HEK293 (cell line): ENCODE data around the gene DBNL.

Source experiments
- CTCF ChIA-PET: fragments of 350-600 bp; formaldehyde crosslinking; extraction: SDS; loops from one replicate; lab custom pipeline; 2021; ENCODE audit warnings: antibody characterized with exemption; lab: Yijun Ruan, JAX
- POLR2A ChIA-PET: fragments of 300-600 bp; formaldehyde crosslinking; extraction: SDS; loops from one replicate; lab custom pipeline; 2020; ENCODE audit warnings: antibody characterized with exemption, inconsistent platforms; lab: Yijun Ruan, JAX
- H3K27ac ChIP-seq: fragments of 200-500 bp; sonication (Bioruptor generic); 2 replicates; pipeline ENCODE4 v1.5.1; 2014; ENCODE audit warnings: low read depth, low read length, control low read depth, inconsistent platforms; ENCODE audit errors: extremely low read depth
- H3K36me3 ChIP-seq, 2 experiments: fragments of 200-500 bp in 1 of 2; sonication (Bioruptor generic) in 1 of 2; 1 replicate in 1 of 2; 2 replicates in 1 of 2; pipeline ENCODE4 v1.5.1; 2014 to 2017; ENCODE audit warnings: inconsistent platforms in 2 of 2, low read length in 2 of 2; ENCODE audit not compliant: control insufficient read depth in 2 of 2, insufficient read depth in 1 of 2
- H3K4me1 ChIP-seq: fragments of 200-500 bp; sonication (Bioruptor generic); 2 replicates; pipeline ENCODE4 v1.5.1; 2014; ENCODE audit warnings: mild to moderate bottlenecking, low read length, inconsistent platforms; ENCODE audit not compliant: control insufficient read depth, insufficient read depth
- H3K4me3 ChIP-seq: 2 replicates; pipeline ENCODE4 v1.5.1; 2011; ENCODE audit warnings: low read depth, mild to moderate bottlenecking, control low read depth, low read length, moderate library complexity
- H3K9me3 ChIP-seq: fragments of 200-500 bp; sonication (Bioruptor generic); 2 replicates; pipeline ENCODE4 v1.5.1; 2014; ENCODE audit warnings: low read depth, low read length, inconsistent platforms; ENCODE audit not compliant: control insufficient read depth, insufficient read depth
- BCL11A ChIP-seq: fragments of 450-650 bp; formaldehyde crosslinking; IDR thresholded peaks from 2 replicates; pipeline ENCODE4 v1.5.1; 2016; ENCODE audit warnings: low read depth, missing biosample characterization, missing genetic modification characterization
- KLF1 ChIP-seq: fragments of 450-650 bp; formaldehyde crosslinking; IDR thresholded peaks from 2 replicates; pipeline ENCODE4 v1.5.1; 2016; ENCODE audit warnings: missing biosample characterization, missing genetic modification characterization
- KLF10 ChIP-seq: fragments of 450-650 bp; IDR thresholded peaks from 2 replicates; pipeline ENCODE4 v1.5.1; 2018; ENCODE audit warnings: missing biosample characterization, mild to moderate bottlenecking, missing genetic modification characterization
- MZF1 ChIP-seq: fragments of 450-650 bp; formaldehyde crosslinking; IDR thresholded peaks from 2 replicates; pipeline ENCODE4 v1.5.1; 2017; ENCODE audit warnings: missing biosample characterization, missing genetic modification characterization, borderline replicate concordance
- SCRT1 ChIP-seq: fragments of 450-650 bp; formaldehyde crosslinking; IDR thresholded peaks from 2 replicates; pipeline ENCODE4 v1.5.1; 2016; ENCODE audit warnings: missing biosample characterization, missing genetic modification characterization, borderline replicate concordance
- ZBTB20 ChIP-seq: fragments of 450-650 bp; formaldehyde crosslinking; IDR thresholded peaks from 2 replicates; pipeline ENCODE4 v1.5.1; 2016; ENCODE audit warnings: missing biosample characterization, missing genetic modification characterization
- ZNF18 ChIP-seq: fragments of 450-650 bp; formaldehyde crosslinking; IDR thresholded peaks from 2 replicates; pipeline ENCODE4 v1.5.1; 2016; ENCODE audit warnings: missing biosample characterization, missing genetic modification characterization
- ZNF214 ChIP-seq: fragments of 450-650 bp; formaldehyde crosslinking; IDR thresholded peaks from 2 replicates; pipeline ENCODE4 v1.5.1; 2017; ENCODE audit warnings: missing biosample characterization, mild to moderate bottlenecking, missing genetic modification characterization, borderline replicate concordance
- ZNF37A ChIP-seq: fragments of 450-650 bp; IDR thresholded peaks from 2 replicates; pipeline ENCODE4 v1.5.1; 2018; ENCODE audit warnings: missing biosample characterization, missing genetic modification characterization
- ZNF449 ChIP-seq: fragments of 450-650 bp; formaldehyde crosslinking; IDR thresholded peaks from 2 replicates; pipeline ENCODE4 v1.5.1; 2017; ENCODE audit warnings: missing biosample characterization, mild to moderate bottlenecking, missing genetic modification characterization, moderate library complexity
- ZNF513 ChIP-seq: fragments of 450-650 bp; IDR thresholded peaks from 2 replicates; pipeline ENCODE4 v1.5.1; 2018; ENCODE audit warnings: missing biosample characterization, missing genetic modification characterization
- ZNF555 ChIP-seq: fragments of 450-650 bp; formaldehyde crosslinking; conservative IDR thresholded peaks from 2 replicates; pipeline ENCODE4 v1.5.1; 2017; ENCODE audit warnings: missing biosample characterization, mild to moderate bottlenecking, missing genetic modification characterization, inconsistent platforms
- ZNF561 ChIP-seq: fragments of 450-650 bp; IDR thresholded peaks from 2 replicates; pipeline ENCODE4 v1.5.1; 2018; ENCODE audit warnings: missing biosample characterization, missing genetic modification characterization, borderline replicate concordance
- ZNF596 ChIP-seq: fragments of 450-650 bp; IDR thresholded peaks from 2 replicates; pipeline ENCODE4 v1.5.0; 2018; ENCODE audit warnings: missing biosample characterization, mild to moderate bottlenecking, missing genetic modification characterization, moderate library complexity
- ZNF621 ChIP-seq: fragments of 450-650 bp; formaldehyde crosslinking; IDR thresholded peaks from 2 replicates; pipeline ENCODE4 v1.5.1; 2017; ENCODE audit warnings: missing biosample characterization, missing genetic modification characterization
- ZNF768 ChIP-seq: fragments of 450-650 bp; formaldehyde crosslinking; IDR thresholded peaks from 2 replicates; pipeline ENCODE4 v1.5.1; 2018; ENCODE audit warnings: missing biosample characterization, mild to moderate bottlenecking, missing genetic modification characterization
- ZNF837 ChIP-seq: fragments of 450-650 bp; formaldehyde crosslinking; IDR thresholded peaks from 2 replicates; pipeline ENCODE4 v1.5.1; 2016; ENCODE audit warnings: missing biosample characterization, missing genetic modification characterization
- ZSCAN16 ChIP-seq: fragments of 450-650 bp; formaldehyde crosslinking; IDR thresholded peaks from 2 replicates; pipeline ENCODE4 v1.5.1; 2016; ENCODE audit warnings: missing biosample characterization, missing genetic modification characterization

DBNL gene

GRCh38 chr7:44057181-44057848 lies 12.8 kb downstream of the DBNL start (continued):
- TF ChIP-seq ZNF18 = no peak
- TF ChIP-seq ZNF37A = no peak
- TF ChIP-seq BCL11A (tag by site-specific recombination) = no peak
- TF ChIP-seq ZNF621 (tag by site-specific recombination) = no peak
- no peak for TF ChIP-seq ZNF449 (tag by site-specific recombination)
- no peak for TF ChIP-seq ZNF596 (tag by site-specific recombination)
- no peak for TF ChIP-seq ZNF768 (tag by site-specific recombination)
- no peak for TF ChIP-seq ZNF561

- no peaks in the 10 kb centered on the region for H3K9me3 ChIP-seq
- no peaks in the 10 kb centered on the region for H3K4me1 ChIP-seq
- H3K36me3 ChIP-seq = peaks cover 22 to 93% of the 10 kb centered on the region in 2 experiments
- H3K4me3 ChIP-seq = no peak overlapping the region
- TF ChIP-seq KLF1 (peak; percentile 76), ZSCAN16 (no peak), ZNF214 (tag by site-specific recombination) (no peak)
- POLR2A ChIA-PET = interaction anchor here (0.6 to 0.7 kb wide), 2 partner anchors 13 to 682 kb away, joined by 3 to 12 read pairs; no protein-coding TSS in a partner anchor
- CTCF ChIA-PET = interaction anchor here (0.6 kb wide), 1 partner anchor 9 kb away, joined by 4 read pairs; no protein-coding TSS in a partner anchor
- H3K27ac ChIP-seq = no peak overlapping the region
Observed at GRCh38 chr7:44057849-44058758, 13.6 kb downstream of the DBNL start.

GRCh38 chr7:44058759-44059218 lies 14.3 kb downstream of the DBNL start:
- no peak overlapping the region for H3K4me3 ChIP-seq
- no peak overlapping the region for H3K27ac ChIP-seq
- H3K9me3 ChIP-seq = no peaks in the 10 kb centered on the region
- H3K36me3 ChIP-seq = peaks cover 22 to 88% of the 10 kb centered on the region in 2 experiments
- TF ChIP-seq ZNF555 (no peak), SCRT1 (tag by site-specific recombination) (no peak), ZNF513 (tag by site-specific recombination) (no peak), ZNF837 (tag by site-specific recombination) (no peak), MZF1 (tag by site-specific recombination) (no peak), KLF10 (tag by site-specific recombination) (no peak), ZBTB20 (tag by site-specific recombination) (no peak)
- ChIA-PET POLR2A (interaction anchor here (0.7 to 1.1 kb wide), 2 partner anchors 14 kb away, joined by 3 read pairs; partner anchors contain the start of gene DBNL), CTCF (no interaction called here)
- no peaks in the 10 kb centered on the region for H3K4me1 ChIP-seq
